ENCODE measurements around the gene OR5P2. TPM values are rescaled to one million over a fixed set of nuclear protein-coding genes. Genes with fewer than 3 reads are reported as not detected.
"Not testable (repeated sequence)": the region's sequence is repeated elsewhere in the genome, so short reads cannot be mapped to it uniquely, and the experiment has no call there.

Gene OR5P2
- total and polyA plus RNA-seq, 10 of the 15 experiments (the other 5 are each of a cell fraction or from before 2014, with no cell fraction given), result not detected

GRCh38 chr11:7826324-7826723 is 29.6 kb upstream of the OR5P2 start (continued):
- no peak for TF ChIP-seq E2F8 (IDR thresholded peaks at IDR 0.05; ENCODE audit: low read depth, partially characterized antibody)
- TF ChIP-seq BRCA1 (IDR thresholded peaks at IDR 0.05; ENCODE audit: low read depth, low read length), result no peak
- no peak for TF ChIP-seq ESRRA (IDR thresholded peaks at IDR 0.05; ENCODE audit: low read length)
- TF ChIP-seq ZNF274 (IDR thresholded peaks at IDR 0.05; ENCODE audit: insufficient read depth, insufficient read length), result no peak

- H3K27me3 ChIP-seq (replicated peaks in 1 of 2; ENCODE audit: control insufficient read depth in 2 of 2, insufficient read depth in 2 of 2, low read length in 1 of 2); POLR2A ChIA-PET; BruUV-seq (replicated peaks); ATAC-seq; H3K4me1 ChIP-seq (ENCODE audit: control insufficient read depth, insufficient read depth, low read length); H3K4me2 ChIP-seq (ENCODE audit: control insufficient read depth, insufficient read depth); H3K9me3 ChIP-seq (replicated peaks; ENCODE audit: control insufficient read depth, insufficient read depth, low read length); RAD21 ChIA-PET (ENCODE audit: unreplicated experiment); H2AFZ ChIP-seq (ENCODE audit: control insufficient read depth, low read depth, low read length); FAIRE-seq; in situ Hi-C loops (cut with MboI); H3K27ac ChIP-seq (ENCODE audit: control insufficient read depth, insufficient read depth); H3K4me3 ChIP-seq; CTCF ChIA-PET; intact Hi-C loops (cut with micrococcal nuclease; ENCODE audit: unreplicated experiment); H3K79me2 ChIP-seq (ENCODE audit: control insufficient read depth, insufficient read depth, low read length); H3K9ac ChIP-seq (ENCODE audit: control insufficient read depth, insufficient read depth, low read length); SMC1A ChIA-PET (ENCODE audit: uncharacterized antibody, unreplicated experiment); DNase-seq (ENCODE audit: low read depth, low spot score); H3K36me3 ChIP-seq (ENCODE audit: control insufficient read depth in 2 of 2, insufficient read depth in 2 of 2, low read length in 1 of 2); H4K20me1 ChIP-seq (ENCODE audit: control insufficient read depth, insufficient read depth): not testable (repeated sequence)
- 37% methylated on average over 3 of the region's 3 CpGs for WGBS (ENCODE audit: insufficient coverage, insufficient replicate concordance, low lambda C conversion rate, missing lambda C conversion rate)
Measured at GRCh38 chr11:7820417-7820816, 23.7 kb upstream of the OR5P2 start.

GRCh38 chr11:7814897-7815296 is 18.2 kb upstream of the OR5P2 start:
- RAD21 ChIA-PET (ENCODE audit: unreplicated experiment); BruUV-seq (replicated peaks); H4K20me1 ChIP-seq (ENCODE audit: control insufficient read depth, insufficient read depth); POLR2A ChIA-PET; H2AFZ ChIP-seq (ENCODE audit: control insufficient read depth, low read depth, low read length); FAIRE-seq; H3K4me2 ChIP-seq (ENCODE audit: control insufficient read depth, insufficient read depth); H3K79me2 ChIP-seq (ENCODE audit: control insufficient read depth, insufficient read depth, low read length); SMC1A ChIA-PET (ENCODE audit: uncharacterized antibody, unreplicated experiment); H3K27me3 ChIP-seq (replicated peaks in 1 of 2; ENCODE audit: control insufficient read depth in 2 of 2, insufficient read depth in 2 of 2, low read length in 1 of 2); DNase-seq (ENCODE audit: low read depth, low spot score); H3K4me3 ChIP-seq; in situ Hi-C loops (cut with MboI); H3K9me3 ChIP-seq (replicated peaks; ENCODE audit: control insufficient read depth, insufficient read depth, low read length); CTCF ChIA-PET; ATAC-seq; H3K4me1 ChIP-seq (ENCODE audit: control insufficient read depth, insufficient read depth, low read length); H3K27ac ChIP-seq (ENCODE audit: control insufficient read depth, insufficient read depth); H3K36me3 ChIP-seq (ENCODE audit: control insufficient read depth in 2 of 2, insufficient read depth in 2 of 2, low read length in 1 of 2); intact Hi-C loops (cut with micrococcal nuclease; ENCODE audit: unreplicated experiment); H3K9ac ChIP-seq (ENCODE audit: control insufficient read depth, insufficient read depth, low read length): not testable (repeated sequence)
- WGBS (ENCODE audit: insufficient coverage, insufficient replicate concordance, low lambda C conversion rate, missing lambda C conversion rate), result 13% methylated on average over 2 of the region's 2 CpGs

- RAD21 ChIA-PET (ENCODE audit: unreplicated experiment); H3K9ac ChIP-seq (ENCODE audit: control insufficient read depth, insufficient read depth, low read length); intact Hi-C loops (cut with micrococcal nuclease; ENCODE audit: unreplicated experiment); H2AFZ ChIP-seq (ENCODE audit: control insufficient read depth, low read depth, low read length); H3K36me3 ChIP-seq (ENCODE audit: control insufficient read depth in 2 of 2, insufficient read depth in 2 of 2, low read length in 1 of 2); H3K79me2 ChIP-seq (ENCODE audit: control insufficient read depth, insufficient read depth, low read length); CTCF ChIA-PET; H3K27me3 ChIP-seq (replicated peaks in 1 of 2; ENCODE audit: control insufficient read depth in 2 of 2, insufficient read depth in 2 of 2, low read length in 1 of 2); BruUV-seq (replicated peaks); H3K4me2 ChIP-seq (ENCODE audit: control insufficient read depth, insufficient read depth); H3K4me1 ChIP-seq (ENCODE audit: control insufficient read depth, insufficient read depth, low read length); in situ Hi-C loops (cut with MboI); POLR2A ChIA-PET; DNase-seq (ENCODE audit: low read depth, low spot score); FAIRE-seq; H3K4me3 ChIP-seq; H3K9me3 ChIP-seq (replicated peaks; ENCODE audit: control insufficient read depth, insufficient read depth, low read length); SMC1A ChIA-PET (ENCODE audit: uncharacterized antibody, unreplicated experiment); ATAC-seq; H4K20me1 ChIP-seq (ENCODE audit: control insufficient read depth, insufficient read depth); H3K27ac ChIP-seq (ENCODE audit: control insufficient read depth, insufficient read depth): not testable (repeated sequence)
- WGBS (ENCODE audit: insufficient coverage, insufficient replicate concordance, low lambda C conversion rate, missing lambda C conversion rate), result 22% methylated on average over 2 of the region's 2 CpGs
Measured at GRCh38 chr11:7810301-7810700, 13.6 kb upstream of the OR5P2 start.
